T-cell (primary cell): Measurements from ENCODE around the gene KRTAP10-2. TPM values are rescaled to one million over a fixed set of nuclear protein-coding genes. Genes with fewer than 3 reads are reported as not detected.

Source experiments
- ATAC-seq, 4 experiments: fragments of 200-7000 bp in 3 of 4; fragments of 150-1000 bp in 1 of 4; cut with Tn5 transposase; replicated peaks in 1 of 4; 1 replicate in 3 of 4; 2 replicates in 1 of 4; pipeline ENCODE4 v1.10.0; 2021; ENCODE audit warnings: moderate library complexity in 3 of 4, mild to moderate bottlenecking in 2 of 4, moderate number of reproducible peaks in 1 of 4
- CTCF ChIA-PET, 2 donors: fragments of 300-600 bp; sonication (Branson Sonifier 250); formaldehyde crosslinking; loops; one replicate each; lab custom pipeline; 2022; ENCODE audit warnings: antibody characterized with exemption in 2 of 2; lab: Charles Lee
- POLR2A ChIA-PET, 2 donors: fragments of 300-600 bp; sonication (Branson Sonifier 250); formaldehyde crosslinking; loops; one replicate each; lab custom pipeline; 2022; ENCODE audit warnings: antibody characterized with exemption in 2 of 2; lab: Charles Lee
- DNase-seq, 35 experiments: peaks; one replicate each; pipeline versions ENCODE4 v3.0.0 to v3.0.0-alpha.2; 2013 to 2023
- H3K27ac ChIP-seq: one replicate; pipeline ENCODE4 v1.5.1; 2013; ENCODE audit warnings: low read length
- H3K27me3 ChIP-seq, 2 experiments: replicated peaks in 1 of 2; 1 replicate in 1 of 2; 2 replicates in 1 of 2; pipeline versions ENCODE4 v1.6.1 to v1.7.0; 2013; ENCODE audit warnings: low read length in 1 of 2, mixed read lengths in 1 of 2; ENCODE audit not compliant: control insufficient read depth in 2 of 2, insufficient read depth in 2 of 2; ENCODE audit errors: extremely low read depth in 1 of 2
- H3K36me3 ChIP-seq, 2 donors: 1 replicate in 1 of 2; 2 replicates in 1 of 2; pipeline versions ENCODE4 v1.6.1 to v1.7.0; 2013; ENCODE audit warnings: low read length in 1 of 2; ENCODE audit not compliant: control insufficient read depth in 2 of 2, insufficient read depth in 1 of 2; ENCODE audit errors: extremely low read depth in 1 of 2
- H3K4me1 ChIP-seq, 2 experiments: 1 replicate in 1 of 2; 2 replicates in 1 of 2; pipeline versions ENCODE4 v1.6.1 to v1.7.0; 2013; ENCODE audit warnings: low read length in 2 of 2, mixed read lengths in 1 of 2; ENCODE audit not compliant: insufficient read depth in 2 of 2, control insufficient read depth in 1 of 2; ENCODE audit errors: extremely low read depth in 1 of 2
- H3K4me3 ChIP-seq, 2 donors: 1 replicate in 1 of 2; 2 replicates in 1 of 2; pipeline versions ENCODE4 v1.5.1 to v1.7.0; 2013; ENCODE audit warnings: mild to moderate bottlenecking in 2 of 2, low read length in 1 of 2, moderate library complexity in 1 of 2; ENCODE audit not compliant: control insufficient read depth in 1 of 2; ENCODE audit errors: extremely low read depth in 1 of 2
- H3K9me3 ChIP-seq: 2 replicates; pipeline ENCODE4 v1.7.0; 2013
- H3K27ac Mint-ChIP-seq, 2 donors: one replicate each; pipeline ENCODE4 v1.8.0; 2020 to 2021; ENCODE audit warnings: mild to moderate bottlenecking in 2 of 2, mixed read lengths in 2 of 2
- H3K27me3 Mint-ChIP-seq, 2 donors: one replicate each; pipeline ENCODE4 v1.8.0; 2021 to 2022; ENCODE audit warnings: mixed read lengths in 2 of 2
- H3K36me3 Mint-ChIP-seq: one replicate; pipeline ENCODE4 v1.8.0; 2021; ENCODE audit warnings: mixed read lengths
- H3K4me1 Mint-ChIP-seq, 3 donors: one replicate each; pipeline ENCODE4 v1.8.0; 2020 to 2022; ENCODE audit warnings: mixed read lengths in 3 of 3, mild to moderate bottlenecking in 1 of 3
- H3K4me3 Mint-ChIP-seq, 3 donors: one replicate each; pipeline ENCODE4 v1.8.0; 2020 to 2022; ENCODE audit warnings: mild to moderate bottlenecking in 3 of 3, mixed read lengths in 3 of 3, moderate library complexity in 3 of 3
- H3K9me3 Mint-ChIP-seq, 3 donors: one replicate each; pipeline ENCODE4 v1.8.0; 2020 to 2022; ENCODE audit warnings: mixed read lengths in 3 of 3
- WGBS: methylation state at CpG from one replicate; pipeline ENCODE4 v1.1.5; 2013; ENCODE audit warnings: missing lambda C conversion rate; ENCODE audit not compliant: insufficient coverage; 5-methylcytosine and 5-hydroxymethylcytosine counted together
- total RNA-seq, 35 experiments: library from RNA in 6 of 35; stranded (reverse) in 6 of 35; fragments of 120-200 nt in 1 of 35; gene quantifications; one replicate each; pipeline versions ENCODE4 v1.2.1 to v1.2.4 and lab custom pipeline; 2013 to 2026

Gene KRTAP10-2
- total RNA-seq, 5 donors from 2014 or later (not counting 1 experiment from before 2014, with no cell fraction given), result not detected

- H3K36me3 ChIP-seq, result no peaks in the 10 kb centered on the region
- Mint-ChIP-seq H3K36me3 (no peaks in the 10 kb centered on the region), H3K4me3 (no peak overlapping the region), H3K9me3 (no peaks in the 10 kb centered on the region), H3K4me1 (no peaks in the 10 kb centered on the region), H3K27me3 (peaks cover 0 to 4% of the 10 kb centered on the region in 2 donors), H3K27ac (no peak overlapping the region)
- DNase-seq (no peak), ATAC-seq (no peak)
- POLR2A ChIA-PET, result no interaction called here
- CTCF ChIA-PET, result no interaction called here
- 78% methylated on average over 8 of the region's 10 CpGs for WGBS
- H3K27me3 ChIP-seq, result peaks cover 0 to 24% of the 10 kb centered on the region in 2 experiments
- H3K9me3 ChIP-seq, result no peaks in the 10 kb centered on the region
- no peak overlapping the region for H3K4me3 ChIP-seq
- H3K4me1 ChIP-seq, result no peaks in the 10 kb centered on the region
- H3K27ac ChIP-seq, result no peak overlapping the region
Measured at GRCh38 chr21:44528634-44528995, 22.7 kb downstream of the KRTAP10-2 start.

GRCh38 chr21:44527983-44528633 is 23.2 kb downstream of the KRTAP10-2 start:
- no peaks in the 10 kb centered on the region for H3K9me3 Mint-ChIP-seq
- H3K4me1 Mint-ChIP-seq, result no peaks in the 10 kb centered on the region
- Histone ChIP-seq H3K9me3 (no peaks in the 10 kb centered on the region), H3K4me3 (no peak overlapping the region), H3K27me3 (peaks cover 0 to 22% of the 10 kb centered on the region in 2 experiments), H3K27ac (no peak overlapping the region), H3K4me1 (no peaks in the 10 kb centered on the region), H3K36me3 (no peaks in the 10 kb centered on the region)
- no peak for ATAC-seq
- H3K27me3 Mint-ChIP-seq, result peaks cover 0 to 4% of the 10 kb centered on the region in 2 donors
- no peak for DNase-seq
- no peaks in the 10 kb centered on the region for H3K36me3 Mint-ChIP-seq
- no peak overlapping the region for H3K4me3 Mint-ChIP-seq
- POLR2A ChIA-PET, result no interaction called here
- H3K27ac Mint-ChIP-seq, result no peak overlapping the region
- 85% methylated on average over 16 of the region's 18 CpGs for WGBS
- CTCF ChIA-PET, result no interaction called here

- H3K27ac Mint-ChIP-seq, result no peak overlapping the region
Measured at GRCh38 chr21:44527156-44527982, 23.9 kb downstream of the KRTAP10-2 start.

GRCh38 chr21:44526096-44526997 is 25.0 kb downstream of the KRTAP10-2 start:
- Histone ChIP-seq H3K4me3 (no peak overlapping the region), H3K27me3 (peaks cover 0 to 8% of the 10 kb centered on the region in 2 experiments), H3K4me1 (no peaks in the 10 kb centered on the region), H3K36me3 (no peaks in the 10 kb centered on the region), H3K9me3 (no peaks in the 10 kb centered on the region), H3K27ac (no peak overlapping the region)
- Mint-ChIP-seq H3K27me3 (peaks cover 0 to 4% of the 10 kb centered on the region in 2 donors), H3K4me3 (no peak overlapping the region), H3K36me3 (no peaks in the 10 kb centered on the region), H3K27ac (no peak overlapping the region), H3K9me3 (no peaks in the 10 kb centered on the region), H3K4me1 (no peaks in the 10 kb centered on the region)
- ChIA-PET POLR2A (interaction anchor here in 1 of 2 donors (0.5 kb wide), 1 partner anchor 196 kb away, joined by 4 read pairs; no protein-coding TSS in a partner anchor), CTCF (no interaction called here)
- ATAC-seq (no peak), DNase-seq (no peak)
- WGBS, result 78% methylated on average over 4 of the region's 12 CpGs

More at GRCh38 chr21:44527156-44527982, 23.9 kb downstream of the KRTAP10-2 start:
- no peaks in the 10 kb centered on the region for H3K9me3 Mint-ChIP-seq
- no peak overlapping the region for H3K4me3 ChIP-seq
- H3K4me1 Mint-ChIP-seq, result no peaks in the 10 kb centered on the region
- H3K4me1 ChIP-seq, result no peaks in the 10 kb centered on the region
- H3K4me3 Mint-ChIP-seq, result no peak overlapping the region
- H3K36me3 ChIP-seq, result no peaks in the 10 kb centered on the region
- peaks cover 0 to 4% of the 10 kb centered on the region in 2 donors for H3K27me3 Mint-ChIP-seq
- ATAC-seq (no peak), DNase-seq (peak in 2 of 35 experiments; percentile 0)
- H3K36me3 Mint-ChIP-seq, result no peaks in the 10 kb centered on the region
- H3K9me3 ChIP-seq, result no peaks in the 10 kb centered on the region
- ChIA-PET CTCF (no interaction called here), POLR2A (no interaction called here)
- 91% methylated on average over 31 of the region's 37 CpGs for WGBS
- H3K27ac ChIP-seq, result no peak overlapping the region
- H3K27me3 ChIP-seq, result peaks cover 0 to 15% of the 10 kb centered on the region in 2 experiments

- Histone ChIP-seq H3K4me1 (no peaks in the 10 kb centered on the region), H3K27ac (no peak overlapping the region), H3K9me3 (no peaks in the 10 kb centered on the region), H3K36me3 (no peaks in the 10 kb centered on the region), H3K4me3 (no peak overlapping the region), H3K27me3 (peaks cover 0 to 16% of the 10 kb centered on the region in 2 experiments)
- H3K9me3 Mint-ChIP-seq, result no peaks in the 10 kb centered on the region
- H3K27ac Mint-ChIP-seq, result no peak overlapping the region
- no peaks in the 10 kb centered on the region for H3K36me3 Mint-ChIP-seq
- no peaks in the 10 kb centered on the region for H3K4me1 Mint-ChIP-seq
- CTCF ChIA-PET, result no interaction called here
- ATAC-seq (no peak), DNase-seq (no peak)
- 86% methylated on average over 17 of the region's 20 CpGs for WGBS
- H3K27me3 Mint-ChIP-seq, result peaks cover 0 to 4% of the 10 kb centered on the region in 2 donors
- no peak overlapping the region for H3K4me3 Mint-ChIP-seq
- POLR2A ChIA-PET, result interaction anchor here in 1 of 2 donors (0.5 kb wide), 1 partner anchor 197 kb away, joined by 4 read pairs; no protein-coding TSS in a partner anchor
Measured at GRCh38 chr21:44525391-44526095, 25.8 kb downstream of the KRTAP10-2 start.
